AG04449 (cell line): ENCODE data around the gene AZU1.

ENCODE experiments used
- CTCF ChIA-PET: fragments of 350-600 bp; formaldehyde crosslinking; extraction: SDS; loops from one replicate; lab custom pipeline; 2021; ENCODE audit warnings: antibody characterized with exemption; lab: Yijun Ruan, JAX
- POLR2A ChIA-PET: fragments of 400-600, 350-600 bp; formaldehyde crosslinking; extraction: SDS; loops from one replicate; lab custom pipeline; 2020; ENCODE audit warnings: antibody characterized with exemption, inconsistent platforms; lab: Yijun Ruan, JAX
- DNase-seq: peaks from one replicate; pipeline ENCODE4 v3.0.0-alpha.2; 2010; ENCODE audit warnings: low read depth, low spot score
- H3K4me3 ChIP-seq: 2 replicates; pipeline ENCODE4 v1.5.1; 2011; ENCODE audit warnings: low read depth, mild to moderate bottlenecking, control low read depth, low read length
- CTCF ChIP-seq: IDR thresholded peaks from one replicate; pipeline ENCODE4 v1.5.1; 2011; ENCODE audit warnings: mild to moderate bottlenecking, moderate library complexity, low read length, control low read depth, inconsistent platforms; ENCODE audit not compliant: insufficient read depth; ENCODE audit errors: missing control alignments

The AZU1 gene

GRCh38 chr19:868458-869244 lies 41.0 kb downstream of the AZU1 start:
- DNase-seq, result no peak
- ChIA-PET POLR2A (no interaction called here), CTCF (interaction anchor here (0.6 kb wide), 1 partner anchor 10 kb away, joined by 3 read pairs; no protein-coding TSS in a partner anchor)
- TF ChIP-seq CTCF, result no peak
- no peak overlapping the region for H3K4me3 ChIP-seq

- no peak for TF ChIP-seq CTCF
- POLR2A ChIA-PET, result no interaction called here
- peak; percentile 75 for DNase-seq
- no peak overlapping the region for H3K4me3 ChIP-seq
- CTCF ChIA-PET, result interaction anchor here (0.6 kb wide), 1 partner anchor 11 kb away, joined by 3 read pairs; no protein-coding TSS in a partner anchor
Observed at GRCh38 chr19:869245-870177, 41.9 kb downstream of the AZU1 start.

- no peak for DNase-seq
- POLR2A ChIA-PET, result no interaction called here
- CTCF ChIA-PET, result no interaction called here
- H3K4me3 ChIP-seq, result no peak overlapping the region
- TF ChIP-seq CTCF, result no peak
Observed at GRCh38 chr19:870314-870713, 42.7 kb downstream of the AZU1 start.

GRCh38 chr19:870963-871401 lies 43.3 kb downstream of the AZU1 start:
- POLR2A ChIA-PET, result no interaction called here
- no peak for DNase-seq
- H3K4me3 ChIP-seq, result no peak overlapping the region
- no peak for TF ChIP-seq CTCF
- CTCF ChIA-PET, result interaction anchor here (1.2 kb wide), 1 partner anchor 13 kb away, joined by 4 read pairs; no protein-coding TSS in a partner anchor

- H3K4me3 ChIP-seq, result no peak overlapping the region
- CTCF ChIA-PET, result interaction anchor here (1.2 kb wide), 1 partner anchor 14 kb away, joined by 4 read pairs; no protein-coding TSS in a partner anchor
- DNase-seq, result no peak
Observed at GRCh38 chr19:871446-872265, 44.0 kb downstream of the AZU1 start.

More at GRCh38 chr19:871446-872265, 44.0 kb downstream of the AZU1 start:
- no peak for TF ChIP-seq CTCF
- POLR2A ChIA-PET, result no interaction called here
